Effector CD8-positive, alpha-beta T cell (primary cell): ENCODE results near the gene ARHGAP33.
"Not testable (repeated sequence)": the region's sequence is repeated elsewhere in the genome, so short reads cannot be mapped to it uniquely, and the experiment has no call there.

ENCODE experiments used
- DNase-seq: peaks from one replicate; lab custom pipeline; 2025; lab: John Stamatoyannopoulos, UW

The ARHGAP33 gene

GRCh38 chr19:35795564-35795963, 20.2 kb downstream of the ARHGAP33 start:
- DNase-seq = not testable (repeated sequence)

GRCh38 chr19:35796645-35797542, 21.5 kb downstream of the ARHGAP33 start:
- no peak for DNase-seq

GRCh38 chr19:35797663-35798062, 22.3 kb downstream of the ARHGAP33 start:
- DNase-seq = no peak

- no peak for DNase-seq
Measured at GRCh38 chr19:35801828-35802227, 26.5 kb downstream of the ARHGAP33 start.

GRCh38 chr19:35805526-35806102, 30.2 kb downstream of the ARHGAP33 start:
- no peak for DNase-seq

- no peak for DNase-seq
Measured at GRCh38 chr19:35806597-35806996, 31.2 kb downstream of the ARHGAP33 start.

- DNase-seq = no peak
Measured at GRCh38 chr19:35807633-35808032, 32.3 kb downstream of the ARHGAP33 start.

- DNase-seq = no peak
Measured at GRCh38 chr19:35811317-35812219, 36.2 kb downstream of the ARHGAP33 start.

GRCh38 chr19:35812220-35813042, 37.1 kb downstream of the ARHGAP33 start, which contains the start of gene PRODH2:
Gene PRODH2, minus strand, starts transcription at chr19:35812845. Its CDS starts 40 bp downstream, at chr19:35812805.
- no peak for DNase-seq

- no peak for DNase-seq
Measured at GRCh38 chr19:35813043-35813890, 37.9 kb downstream of the ARHGAP33 start.

GRCh38 chr19:35816262-35816661, 40.9 kb downstream of the ARHGAP33 start:
- no peak for DNase-seq

GRCh38 chr19:35816846-35817245, 41.5 kb downstream of the ARHGAP33 start:
- no peak for DNase-seq

- no peak for DNase-seq
Measured at GRCh38 chr19:35818445-35818844, 43.1 kb downstream of the ARHGAP33 start.

GRCh38 chr19:35822579-35822978, 47.2 kb downstream of the ARHGAP33 start:
- DNase-seq = no peak

- no peak for DNase-seq
Measured at GRCh38 chr19:35824150-35824549, 48.8 kb downstream of the ARHGAP33 start.

- peak; percentile 12 for DNase-seq
Measured at GRCh38 chr19:35828692-35829301, 53.4 kb downstream of the ARHGAP33 start.

GRCh38 chr19:35830986-35831385, 55.6 kb downstream of the ARHGAP33 start:
- DNase-seq = no peak

GRCh38 chr19:35832054-35832453, 56.7 kb downstream of the ARHGAP33 start:
- DNase-seq = no peak

- DNase-seq = no peak
Measured at GRCh38 chr19:35833972-35834371, 58.6 kb downstream of the ARHGAP33 start.

- not testable (repeated sequence) for DNase-seq
Measured at GRCh38 chr19:35836096-35836495, 60.7 kb downstream of the ARHGAP33 start.
